Putamen (tissue), 1 donor: ENCODE data around the gene AVP.
A peak's percentile ranks its signal among the peaks of the same experiment; 100 is the strongest.

ENCODE experiments used
- DNase-seq: peaks from one replicate; pipeline ENCODE4 v3.0.0-alpha.2; 2016; ENCODE audit warnings: low spot score

AVP gene

GRCh38 chr20:3109350-3110302 is 25.1 kb upstream of the AVP start:
- peak; percentile 57 for DNase-seq

GRCh38 chr20:3107464-3108025 is 23.0 kb upstream of the AVP start:
- DNase-seq = no peak

GRCh38 chr20:3106658-3107463 is 22.3 kb upstream of the AVP start:
- DNase-seq = no peak

GRCh38 chr20:3106185-3106584 is 21.7 kb upstream of the AVP start:
- no peak for DNase-seq

GRCh38 chr20:3105256-3106137 is 21.0 kb upstream of the AVP start:
- no peak for DNase-seq

GRCh38 chr20:3103369-3104032 is 19.0 kb upstream of the AVP start:
- DNase-seq = no peak

GRCh38 chr20:3102575-3103368 is 18.2 kb upstream of the AVP start:
- no peak for DNase-seq

GRCh38 chr20:3101737-3102574 is 17.4 kb upstream of the AVP start:
- DNase-seq = no peak

- DNase-seq = no peak
These were observed 16.7 kb upstream of the AVP start for GRCh38 chr20:3101251-3101650.

- no peak for DNase-seq
These were observed 16.0 kb upstream of the AVP start for GRCh38 chr20:3100480-3100879.

GRCh38 chr20:3094848-3095629 is 10.5 kb upstream of the AVP start:
- DNase-seq = no peak

- DNase-seq = no peak
These were observed 9.4 kb upstream of the AVP start for GRCh38 chr20:3093861-3094361.

- DNase-seq = no peak
These were observed 8.3 kb upstream of the AVP start for GRCh38 chr20:3092611-3093379.

- DNase-seq = no peak
These were observed 6.0 kb upstream of the AVP start for GRCh38 chr20:3090565-3090964.

GRCh38 chr20:3088031-3088430 is 3.5 kb upstream of the AVP start:
- DNase-seq = no peak

GRCh38 chr20:3085571-3086072 is 1.1 kb upstream of the AVP start:
- DNase-seq = no peak

GRCh38 chr20:3084986-3085360 is 449 bp upstream of the AVP start:
- DNase-seq = no peak
